SH-SY5Y (cell line): ENCODE results near the gene DHX15.

Experiments used
- GATA2 ChIP-seq: IDR thresholded peaks from 2 replicates; pipeline ENCODE4 v1.6.1; 2011; ENCODE audit warnings: mild to moderate bottlenecking, low read depth, low read length
- GATA3 ChIP-seq: IDR thresholded peaks from 2 replicates; pipeline ENCODE4 v1.6.1; 2011; ENCODE audit warnings: low read depth, mild to moderate bottlenecking, low read length, moderate library complexity

GRCh38 chr4:24497221-24497620 is 87.1 kb downstream of the DHX15 start:
- TF ChIP-seq GATA3 (no peak), GATA2 (no peak)
